Fibroblast of villous mesenchyme (primary cell): ENCODE results near the gene IL36B. TPM values are rescaled to one million over a fixed set of nuclear protein-coding genes. Genes with fewer than 3 reads are reported as not detected.
"Not testable (repeated sequence)": the region's sequence is repeated elsewhere in the genome, so short reads cannot be mapped to it uniquely, and the experiment has no call there.

ENCODE experiments used
- DNase-seq: peaks from one replicate; pipeline ENCODE4 v3.0.0-alpha.2; 2010; ENCODE audit warnings: low read depth
- H3K4me3 ChIP-seq: 2 replicates; pipeline ENCODE4 v1.5.1; 2011; ENCODE audit warnings: low read depth, mild to moderate bottlenecking, low read length
- total RNA-seq: library from RNA; depleted of rRNA; stranded (reverse); fragments of >200 nt; gene quantifications from 2 replicates; pipeline ENCODE4 v1.2.3, GENCODE V29; 2012
- TF ChIP-seq, protein P1 (sequence below): IDR thresholded peaks from 2 replicates; pipeline ENCODE4 v1.5.1; 2012; ENCODE audit warnings: low read depth, mild to moderate bottlenecking, low read length; ENCODE audit not compliant: insufficient read depth

The IL36B gene
- total RNA-seq: not detected in 2 replicates

DNA sequence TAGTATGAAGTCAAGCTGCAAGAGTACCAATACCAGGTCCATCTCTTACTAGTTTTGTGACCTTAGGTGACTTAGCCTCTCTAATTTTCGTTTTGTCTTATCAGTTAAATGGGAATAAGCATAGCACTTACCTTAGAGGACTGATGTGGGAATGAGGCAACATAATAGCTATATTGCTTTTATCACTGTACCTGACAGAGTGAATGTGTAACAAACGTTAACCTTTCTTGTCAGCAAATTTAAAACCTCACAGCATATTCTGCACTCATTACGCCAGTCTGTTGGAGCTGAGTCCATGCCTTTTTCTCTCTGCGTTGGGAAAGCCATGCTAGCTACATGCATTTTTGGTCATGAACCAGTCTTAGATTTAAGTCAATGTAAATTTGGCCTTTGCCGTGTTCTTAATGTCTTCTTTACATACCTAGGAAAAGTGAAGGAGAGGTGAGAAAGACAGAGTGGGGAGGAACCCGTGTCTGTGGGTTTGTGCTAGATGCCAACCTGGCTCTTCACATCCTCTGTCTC lies at the start of gene IL36B:
TSS of gene IL36B (minus strand) at position 472 of the 522 bp plus-strand sequence.
- TF ChIP-seq, protein P1, sequence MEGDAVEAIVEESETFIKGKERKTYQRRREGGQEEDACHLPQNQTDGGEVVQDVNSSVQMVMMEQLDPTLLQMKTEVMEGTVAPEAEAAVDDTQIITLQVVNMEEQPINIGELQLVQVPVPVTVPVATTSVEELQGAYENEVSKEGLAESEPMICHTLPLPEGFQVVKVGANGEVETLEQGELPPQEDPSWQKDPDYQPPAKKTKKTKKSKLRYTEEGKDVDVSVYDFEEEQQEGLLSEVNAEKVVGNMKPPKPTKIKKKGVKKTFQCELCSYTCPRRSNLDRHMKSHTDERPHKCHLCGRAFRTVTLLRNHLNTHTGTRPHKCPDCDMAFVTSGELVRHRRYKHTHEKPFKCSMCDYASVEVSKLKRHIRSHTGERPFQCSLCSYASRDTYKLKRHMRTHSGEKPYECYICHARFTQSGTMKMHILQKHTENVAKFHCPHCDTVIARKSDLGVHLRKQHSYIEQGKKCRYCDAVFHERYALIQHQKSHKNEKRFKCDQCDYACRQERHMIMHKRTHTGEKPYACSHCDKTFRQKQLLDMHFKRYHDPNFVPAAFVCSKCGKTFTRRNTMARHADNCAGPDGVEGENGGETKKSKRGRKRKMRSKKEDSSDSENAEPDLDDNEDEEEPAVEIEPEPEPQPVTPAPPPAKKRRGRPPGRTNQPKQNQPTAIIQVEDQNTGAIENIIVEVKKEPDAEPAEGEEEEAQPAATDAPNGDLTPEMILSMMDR: no peak
- H3K4me3 ChIP-seq: no peak within 1 kb of the TSS
- DNase-seq: no peak

DNA sequence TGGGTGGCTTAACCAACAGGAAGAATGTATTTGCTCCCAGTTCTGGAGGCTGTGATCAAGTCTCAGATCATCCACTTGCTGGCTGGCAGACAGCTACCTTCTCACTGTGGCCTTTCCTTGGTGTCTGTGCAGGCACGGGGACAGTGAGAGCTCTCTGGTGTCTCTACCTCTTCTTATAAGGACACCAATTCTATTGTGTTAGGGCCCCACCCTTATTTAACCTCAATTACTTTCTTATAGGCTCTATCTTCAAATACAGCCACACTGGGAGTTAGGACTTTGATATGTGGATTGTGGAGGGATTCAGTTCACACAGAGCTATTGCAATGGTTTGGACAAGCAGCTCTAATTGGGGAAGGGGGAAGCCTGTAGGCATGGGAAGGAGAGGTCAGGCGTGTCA lies 49.5 kb upstream of the IL36B start:
- no peak overlapping the region for H3K4me3 ChIP-seq
- no peak for DNase-seq
- TF ChIP-seq, protein P1: no peak

- DNase-seq: no peak
- H3K4me3 ChIP-seq: no peak overlapping the region
- TF ChIP-seq, protein P1: no peak
These were observed 45.9 kb upstream of the IL36B start for GRCh38 chr2:113098532-113098931.

GRCh38 chr2:113098041-113098440 lies 45.4 kb upstream of the IL36B start:
- DNase-seq: no peak
- TF ChIP-seq, protein P1: no peak
- H3K4me3 ChIP-seq: no peak overlapping the region

DNA sequence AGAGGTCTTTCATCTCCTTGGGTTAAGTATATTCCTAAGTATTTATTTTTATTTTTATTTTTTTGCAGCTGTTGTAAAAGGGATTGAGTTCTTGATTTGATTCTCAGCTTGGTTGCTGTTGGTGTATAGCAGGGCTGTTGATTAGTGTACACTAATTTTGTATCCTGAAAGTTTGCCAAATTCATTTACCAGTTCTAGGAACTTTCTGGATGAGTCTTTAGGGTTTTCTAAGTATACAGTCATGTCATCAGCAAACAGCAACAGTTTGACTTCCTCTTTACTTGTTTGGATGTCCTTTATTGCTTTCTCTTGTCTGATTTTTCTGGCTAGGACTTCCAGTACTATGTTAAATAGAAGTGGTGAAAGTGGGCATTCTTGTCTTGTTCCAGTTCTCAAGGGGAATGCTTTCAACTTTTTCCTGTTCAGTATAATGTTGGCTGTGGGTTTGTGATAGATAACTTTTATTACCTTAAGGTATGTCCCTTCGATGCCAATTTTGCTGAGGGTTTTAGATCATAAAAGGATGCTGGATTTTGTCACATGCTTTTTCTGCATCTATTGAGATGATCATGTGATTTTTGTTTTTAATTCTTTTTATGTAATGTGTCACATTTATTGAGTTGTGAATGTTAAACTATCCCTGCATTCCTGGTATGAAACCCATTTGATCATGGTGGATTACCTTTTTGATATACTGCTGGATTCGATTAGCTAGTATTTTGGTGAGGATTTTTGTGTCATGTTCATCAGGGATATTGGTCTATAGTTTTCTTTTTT lies 44.4 kb upstream of the IL36B start:
- not testable (repeated sequence) for DNase-seq, H3K4me3 ChIP-seq

DNA sequence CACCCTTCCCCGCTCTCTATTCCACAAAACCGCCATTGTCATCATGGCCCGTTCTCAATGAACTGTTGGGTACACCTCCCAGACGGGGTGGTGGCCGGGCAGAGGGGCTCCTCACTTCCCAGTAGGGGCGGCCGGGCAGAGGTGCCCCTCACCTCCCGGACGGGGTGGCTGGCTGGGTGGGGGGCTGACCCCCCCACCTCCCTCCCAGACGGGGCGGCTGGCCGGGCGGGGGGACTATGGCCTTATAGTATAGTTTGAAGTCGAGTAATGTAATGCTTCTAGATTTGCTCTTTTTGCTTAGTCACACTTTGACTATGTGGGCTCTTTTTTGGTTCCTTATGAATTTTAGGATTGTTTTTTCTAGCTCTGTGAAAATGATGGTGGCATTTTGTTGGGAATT lies 43.6 kb upstream of the IL36B start:
- DNase-seq, H3K4me3 ChIP-seq: not testable (repeated sequence)

DNA sequence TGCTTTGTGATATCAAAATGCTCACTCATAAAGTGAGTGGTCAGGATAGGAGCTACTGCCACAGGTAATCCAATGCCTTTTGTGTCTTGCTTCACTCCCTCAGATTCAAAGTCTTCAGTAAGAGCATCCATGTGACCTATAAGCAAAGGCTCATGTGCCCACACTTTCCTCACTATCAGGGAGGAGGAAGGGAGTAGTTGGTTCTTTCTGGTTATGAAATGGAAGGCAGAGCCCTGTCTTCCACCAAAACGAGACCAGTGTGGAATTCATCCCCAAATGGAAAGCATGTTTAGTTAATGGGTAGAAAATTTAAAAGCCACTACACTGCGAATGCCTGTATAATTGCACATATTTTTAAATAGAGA lies 40.9 kb upstream of the IL36B start:
- DNase-seq: no peak
- H3K4me3 ChIP-seq: no peak overlapping the region
- TF ChIP-seq, protein P1: no peak

DNA sequence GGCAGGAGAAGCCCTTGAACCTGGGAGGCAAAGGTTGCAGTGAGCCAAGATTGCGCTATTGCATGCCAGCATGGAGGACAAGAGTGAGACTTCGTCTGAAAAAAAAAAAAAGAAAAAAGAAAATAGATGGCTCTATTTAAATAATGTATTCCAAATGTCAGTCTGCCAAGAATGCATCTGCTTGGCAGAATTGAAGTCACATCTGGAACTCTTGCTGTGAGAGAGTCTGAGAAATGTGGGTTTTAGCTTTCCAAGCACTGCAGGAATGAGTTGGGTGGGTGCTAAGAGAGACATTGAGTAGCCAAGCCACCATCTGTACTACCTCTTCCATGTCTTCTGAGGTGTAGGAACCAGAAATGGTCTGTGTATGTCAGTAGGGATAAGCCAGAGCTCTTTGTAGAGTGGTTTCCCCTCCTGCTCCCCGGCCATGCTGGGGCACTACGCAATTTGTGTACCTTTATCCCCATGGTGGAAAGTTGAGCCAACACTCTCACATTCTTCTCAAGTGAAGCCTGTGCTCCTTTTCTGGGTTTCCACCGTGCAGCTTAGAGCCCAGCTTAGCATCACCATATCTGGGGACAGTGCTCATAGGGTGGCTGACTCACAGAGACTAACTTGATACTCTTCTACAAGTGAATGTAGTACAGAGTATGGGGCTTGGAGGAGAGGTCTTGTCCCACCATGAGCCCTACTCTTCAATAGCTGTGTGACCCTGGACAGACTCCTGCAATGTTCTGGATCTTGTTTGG lies 40.4 kb upstream of the IL36B start:
- no peak overlapping the region for H3K4me3 ChIP-seq
- TF ChIP-seq, protein P1: no peak
- no peak for DNase-seq
